RPMI7951 (cell line): ENCODE measurements around the gene FOLR1. TPM values are rescaled to one million over a fixed set of nuclear protein-coding genes. Genes with fewer than 3 reads are reported as not detected.

Experiments used
- total RNA-seq: library from RNA; depleted of rRNA; stranded (reverse); fragments of >200 nt; shearing (Covaris generic); gene quantifications from 2 replicates; pipeline ENCODE4 v1.2.3, GENCODE V29; 2014; rRNA removed

The FOLR1 gene
- total RNA-seq, 1 experiment from 2014 or later = not detected

Other genes starting within 250 kb of the FOLR1 start
- 0.59 and 1.9 TPM in 2 replicates for gene IL18BP, start 193.2 kb upstream of the FOLR1 start, total RNA-seq
- gene NUMA1, start 111.6 kb upstream of the FOLR1 start, total RNA-seq = 109 and 130 TPM in 2 replicates
- 12.0 and 12.2 TPM in 2 replicates for gene LRRC51, start 111.3 kb upstream of the FOLR1 start, total RNA-seq
- gene LAMTOR1, start 88.8 kb upstream of the FOLR1 start, total RNA-seq = 97.3 and 111 TPM in 2 replicates
- gene TOMT, start 86.2 kb upstream of the FOLR1 start, total RNA-seq = not detected in 2 replicates
- 67.8 and 78.1 TPM in 2 replicates for gene ANAPC15, start 79.4 kb upstream of the FOLR1 start, total RNA-seq
- not detected in 2 replicates for gene FOLR3, start 56.4 kb upstream of the FOLR1 start, total RNA-seq
- not detected in 2 replicates for gene FOLR2, start 24.7 kb downstream of the FOLR1 start, total RNA-seq
- 25.7 and 29.4 TPM in 2 replicates for gene INPPL1, start 32.6 kb downstream of the FOLR1 start, total RNA-seq
- gene PHOX2A, start 52.0 kb downstream of the FOLR1 start, total RNA-seq = not detected in 2 replicates
- gene CLPB, start 242.4 kb downstream of the FOLR1 start, total RNA-seq = 50.2 and 50.6 TPM in 2 replicates